Kasumi-1 (cell line): Measurements from ENCODE around the gene CNP.
A peak's percentile ranks its signal among the peaks of the same experiment; 100 is the strongest.
"Not testable (repeated sequence)": the region's sequence is repeated elsewhere in the genome, so short reads cannot be mapped to it uniquely, and the experiment has no call there.

Experiments
- DNase-seq, 2 experiments: peaks; one replicate each; lab custom pipeline; 2025; lab: John Stamatoyannopoulos, UW

CNP gene

DNA sequence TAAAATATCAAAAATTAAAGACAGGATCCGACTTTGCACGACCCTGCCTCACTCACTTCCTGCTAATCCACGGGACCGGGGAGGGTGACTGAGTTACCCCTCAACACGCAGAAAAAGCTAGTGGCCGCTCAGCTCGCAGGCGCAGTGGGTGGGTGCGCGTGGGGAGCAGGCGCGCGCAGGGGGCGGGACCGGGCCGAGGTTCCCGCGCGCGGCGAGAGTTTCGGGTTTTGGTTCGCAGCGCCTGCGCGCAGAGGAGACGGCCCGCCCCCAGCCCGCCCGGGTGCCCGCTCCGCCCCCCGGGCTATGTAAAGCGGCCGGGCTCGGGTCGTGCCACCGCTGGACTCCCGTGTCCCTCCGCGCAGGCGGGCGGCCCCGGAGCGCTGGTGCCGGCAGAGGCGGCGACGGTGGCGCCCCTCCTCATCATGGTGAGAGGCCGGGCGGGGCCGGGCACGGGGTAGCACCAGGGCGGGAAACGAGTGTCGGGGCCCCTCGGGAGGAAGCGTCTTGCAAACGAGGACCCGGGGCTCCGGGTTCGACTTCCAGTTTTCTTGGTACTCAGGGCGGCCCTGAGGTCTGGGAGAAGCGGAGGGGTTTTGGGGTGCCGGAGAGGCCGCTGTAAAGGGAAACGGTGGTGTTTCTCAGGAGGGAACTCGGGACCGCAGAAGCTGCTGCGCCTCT is at the start of gene CNP:
CNP (plus strand) TSS at position 333 of the 678 bp plus-strand sequence; CDS start at position 423, 90 bp downstream.
- DNase-seq: peak; percentile 80 to 83

DNA sequence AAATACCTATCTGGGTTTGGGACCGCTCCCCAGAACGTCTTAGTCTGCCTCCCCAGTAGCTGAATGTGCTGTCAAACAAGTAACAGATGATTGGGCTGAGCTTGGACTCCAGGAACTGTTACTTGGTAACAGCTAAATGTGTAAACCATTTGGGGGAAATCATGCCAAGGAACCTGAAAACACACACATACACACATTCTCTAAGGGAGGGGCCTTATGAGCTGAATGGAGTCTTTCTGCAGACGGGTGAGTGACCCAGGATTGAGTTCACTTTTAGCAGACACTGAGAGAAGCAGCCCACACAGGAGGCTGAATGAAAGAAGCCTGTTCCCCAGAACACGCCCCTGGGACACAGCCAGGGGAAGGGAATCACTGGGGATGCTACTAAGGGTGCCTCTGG is 49.4 kb upstream of the CNP start:
- DNase-seq: no peak

DNA sequence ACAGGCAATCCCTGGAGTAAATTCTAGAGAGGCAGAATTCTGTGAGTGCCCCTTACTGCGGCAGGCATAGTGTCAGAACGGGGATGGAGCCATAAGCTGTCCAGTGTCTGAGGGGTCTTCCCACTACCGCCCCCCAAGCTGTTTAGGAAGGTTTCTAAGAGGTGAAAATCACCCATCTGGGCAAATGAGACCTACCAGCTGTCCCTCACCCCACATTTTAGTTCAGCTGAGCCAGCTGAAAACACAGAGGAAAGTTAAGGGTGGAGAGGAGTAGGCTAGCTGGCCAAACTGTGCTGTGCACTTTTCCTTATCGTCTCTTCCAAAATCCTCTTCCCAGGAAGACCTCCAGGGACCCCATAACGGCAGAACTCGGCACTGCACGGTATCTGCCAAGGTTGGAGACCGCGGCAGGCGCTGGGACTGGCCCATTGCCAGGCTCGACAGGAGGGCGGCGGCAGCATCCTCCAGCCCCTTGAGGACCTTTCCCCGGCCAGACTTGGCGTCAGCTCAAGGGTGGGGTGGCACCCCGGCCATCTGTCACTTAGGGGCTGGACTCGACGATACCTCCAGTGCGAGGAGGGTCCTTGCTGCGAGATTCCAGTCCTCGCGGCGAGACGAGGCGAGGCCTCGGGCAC is 48.8 kb upstream of the CNP start:
- peak in 1 of 2 experiments; percentile 20 for DNase-seq

GRCh38 chr17:41918314-41919164 is 48.1 kb upstream of the CNP start, which contains the start of gene ACLY:
TSS of gene ACLY (minus strand) at chr17:41918951. CDS start at chr17:41913873, 5,078 bp downstream.
- DNase-seq: peak; percentile 94 to 96

- no peak for DNase-seq
Observed at GRCh38 chr17:41919165-41919817, 47.3 kb upstream of the CNP start.

- DNase-seq: no peak
Observed at GRCh38 chr17:41919840-41920579, 46.6 kb upstream of the CNP start.

GRCh38 chr17:41920580-41920955 is 46.0 kb upstream of the CNP start:
- DNase-seq: no peak

- DNase-seq: no peak
Observed at GRCh38 chr17:41925991-41926590, 40.5 kb upstream of the CNP start.

DNA sequence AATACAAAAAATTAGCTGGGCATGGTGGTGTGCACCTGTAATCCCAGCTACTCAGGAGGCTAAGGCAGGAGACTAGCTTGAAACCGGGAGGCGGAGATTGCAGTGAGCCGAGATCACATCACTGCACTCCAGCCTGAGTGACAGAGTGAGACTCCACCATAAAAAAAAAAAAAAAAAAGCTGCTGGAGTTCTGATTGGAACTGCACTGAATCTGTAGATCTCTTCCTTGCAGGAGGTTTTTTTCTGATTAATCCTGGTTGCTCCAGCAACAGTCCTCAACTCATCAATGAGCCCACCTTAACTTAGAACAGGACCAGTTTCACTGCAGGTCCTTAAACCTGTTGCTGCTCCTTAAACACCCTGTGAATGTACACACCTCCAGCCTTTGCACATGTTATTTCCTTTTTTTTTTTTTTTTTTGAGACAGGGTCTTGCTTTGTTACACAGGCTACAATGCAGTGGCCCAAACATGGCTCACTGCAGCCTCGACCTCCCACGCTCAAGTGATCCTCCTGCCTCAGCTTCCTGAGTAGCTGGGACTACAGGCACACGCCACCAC is 37.8 kb upstream of the CNP start:
- DNase-seq: no peak

DNA sequence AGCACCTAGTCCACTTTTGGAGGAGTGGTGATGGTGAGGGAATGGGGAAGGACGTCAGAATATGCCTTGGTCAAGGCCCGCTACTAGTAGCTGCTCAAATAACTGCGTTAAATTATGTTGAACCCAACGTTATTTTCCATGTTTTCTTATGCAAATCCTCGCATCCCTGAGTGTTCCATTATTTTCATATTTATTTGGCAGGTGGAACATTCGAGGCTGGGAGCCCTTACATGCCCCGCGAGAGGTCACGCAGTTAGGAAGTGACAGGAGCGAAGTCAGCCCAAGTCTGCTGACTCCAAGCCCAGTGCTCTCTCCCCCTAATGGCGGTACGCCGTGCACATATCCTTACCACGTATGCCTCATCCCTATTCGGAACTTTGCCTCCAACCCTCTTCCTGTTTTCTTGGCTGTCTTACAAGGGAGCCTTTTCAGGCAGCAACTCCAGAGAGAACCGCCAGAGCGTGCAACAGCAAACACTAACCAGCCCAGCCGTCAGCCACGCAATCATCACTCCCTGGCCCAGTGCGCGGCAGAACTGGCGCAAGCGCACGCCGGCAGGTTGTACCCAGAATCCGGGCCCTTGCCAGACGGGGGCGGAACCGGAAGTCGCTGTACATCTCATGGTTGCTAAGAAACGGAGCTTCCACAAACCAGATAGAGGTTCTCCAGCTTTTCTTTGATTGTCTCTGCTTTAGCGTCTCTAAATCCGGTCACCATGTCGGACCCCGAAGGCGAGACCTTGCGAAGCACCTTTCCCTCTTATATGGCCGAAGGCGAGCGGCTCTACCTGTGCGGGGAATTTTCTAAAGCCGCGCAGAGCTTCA is 36.4 kb upstream of the CNP start, which contains the start of gene ODAD4:
ODAD4 (plus strand) TSS at position 609 of the 824 bp plus-strand sequence; CDS start at position 716, 107 bp downstream.
- DNase-seq: peak; percentile 98

DNA sequence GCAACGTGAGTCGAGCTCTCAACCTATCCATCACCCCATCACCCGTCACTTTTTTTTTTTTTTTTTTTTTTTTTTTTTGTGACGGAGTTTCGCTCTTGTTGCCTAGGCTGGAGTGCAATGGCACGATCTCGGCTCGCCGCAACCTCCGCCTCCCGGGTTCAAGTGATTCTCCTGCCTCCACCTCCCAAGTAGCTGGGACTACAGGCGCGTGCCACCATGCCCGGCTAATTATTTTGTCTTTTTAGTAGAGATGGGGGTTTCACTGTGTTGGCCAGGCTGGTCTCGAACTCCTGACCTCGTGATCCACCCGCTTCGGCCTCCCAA is 35.8 kb upstream of the CNP start:
- DNase-seq: not testable (repeated sequence)

GRCh38 chr17:41931715-41932114 is 34.9 kb upstream of the CNP start:
- DNase-seq: not testable (repeated sequence)

DNA sequence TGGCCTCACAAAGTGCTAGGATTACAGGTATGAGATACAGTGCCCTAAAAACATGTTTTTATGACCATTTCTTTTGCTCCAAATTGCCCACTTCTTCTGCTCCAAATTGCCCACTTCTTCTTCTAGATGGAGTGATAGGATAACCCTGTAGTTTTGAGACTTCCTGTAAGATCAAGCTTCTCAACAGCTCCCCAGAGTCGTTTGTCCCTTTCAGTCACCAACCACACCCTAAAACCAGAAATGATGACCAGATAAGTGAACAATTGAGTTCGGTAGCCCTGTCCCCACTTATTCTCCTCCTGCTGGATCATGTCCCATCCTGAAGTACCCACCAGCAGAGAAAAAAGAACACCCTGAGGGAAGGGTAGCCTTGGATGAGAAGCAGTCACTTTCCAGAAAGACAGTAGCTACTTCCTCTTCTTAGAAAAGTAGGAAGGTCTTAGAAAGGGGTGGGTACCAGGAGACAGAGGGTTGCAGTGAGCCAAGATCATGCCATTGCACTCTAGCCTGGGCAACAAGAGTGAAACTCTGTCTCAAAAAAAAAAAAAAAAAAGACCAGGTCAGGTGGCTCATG is 33.7 kb upstream of the CNP start:
- DNase-seq: peak; percentile 70 to 84

- DNase-seq: no peak
Observed at GRCh38 chr17:41935641-41936040, 31.0 kb upstream of the CNP start.

DNA sequence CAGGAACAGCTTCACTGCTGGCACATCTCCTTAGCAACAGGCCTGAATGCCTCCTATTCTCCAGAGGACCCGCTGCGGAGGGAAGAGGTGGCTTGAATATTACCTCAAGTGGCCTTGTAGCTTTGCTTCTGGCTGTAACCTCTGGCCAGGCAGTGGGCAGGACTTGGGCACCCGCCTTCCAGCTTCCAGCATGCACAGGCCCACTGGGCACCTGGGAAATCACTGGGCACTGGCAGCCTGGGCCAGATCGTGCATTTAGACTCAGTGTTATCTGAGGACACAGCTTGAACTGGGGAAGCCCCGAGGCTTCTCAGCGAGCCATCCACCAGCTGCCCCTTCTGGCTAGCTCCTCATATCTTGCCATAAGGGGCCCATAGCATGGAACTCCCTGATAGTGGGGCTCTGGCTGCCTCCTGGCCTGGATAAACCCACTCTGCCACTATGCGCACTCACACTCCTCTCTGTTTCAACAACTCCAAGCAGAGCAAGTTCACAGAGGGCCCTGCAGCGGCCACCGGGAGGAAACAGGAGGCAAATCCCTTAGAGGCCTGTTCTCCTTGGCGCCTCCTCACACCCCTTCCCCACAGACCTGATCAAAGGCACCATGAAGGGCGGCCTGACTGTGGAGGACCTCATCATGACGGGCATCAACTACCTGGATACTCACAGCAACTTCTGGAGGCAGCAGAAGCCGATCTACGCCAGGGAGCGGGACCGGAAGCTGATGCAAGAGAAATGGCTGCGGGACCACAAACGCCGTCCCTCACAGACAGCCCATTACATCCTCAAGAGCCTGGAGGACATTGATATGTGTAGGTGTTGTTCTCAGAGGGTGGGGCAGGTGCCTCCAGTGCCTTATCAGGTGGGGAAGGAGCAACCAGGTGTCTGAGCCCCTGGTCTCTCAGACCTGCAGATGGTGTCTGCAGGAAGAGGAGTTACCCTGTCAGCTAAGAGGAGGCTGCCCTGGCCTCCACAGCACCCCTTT is 28.3 kb upstream of the CNP start:
- no peak for DNase-seq

DNA sequence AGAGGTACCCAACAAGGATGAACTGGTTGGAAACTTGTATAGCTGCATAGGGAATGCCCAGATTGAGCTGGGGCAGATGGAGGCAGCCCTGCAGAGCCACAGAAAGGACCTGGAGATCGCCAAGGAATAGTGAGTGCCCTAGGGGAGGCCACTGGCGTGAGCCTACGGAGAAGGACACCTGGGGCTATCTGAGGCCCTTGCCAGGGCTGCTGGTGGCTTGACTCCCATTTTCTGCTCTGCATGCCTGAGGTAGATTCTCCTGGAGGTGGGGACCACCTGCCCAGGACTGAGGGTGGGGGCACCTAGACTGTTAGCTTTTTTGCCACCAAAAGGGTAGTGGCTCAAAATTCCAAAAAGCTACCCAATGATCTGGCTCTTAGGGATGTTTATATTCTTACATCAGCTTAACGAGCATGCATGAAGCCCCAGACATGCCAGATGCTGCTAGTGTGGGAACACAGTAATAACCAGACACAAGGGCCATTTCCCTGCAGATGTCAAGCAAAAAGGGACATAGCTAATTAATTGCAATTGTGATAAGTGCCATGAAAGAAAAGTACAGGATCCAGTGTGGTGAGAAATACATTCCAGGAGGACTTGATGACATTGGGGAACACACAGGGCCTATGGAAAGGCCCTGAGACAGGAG is 27.4 kb upstream of the CNP start:
- no peak for DNase-seq

GRCh38 chr17:41939693-41940090 is 26.9 kb upstream of the CNP start:
- no peak for DNase-seq

DNA sequence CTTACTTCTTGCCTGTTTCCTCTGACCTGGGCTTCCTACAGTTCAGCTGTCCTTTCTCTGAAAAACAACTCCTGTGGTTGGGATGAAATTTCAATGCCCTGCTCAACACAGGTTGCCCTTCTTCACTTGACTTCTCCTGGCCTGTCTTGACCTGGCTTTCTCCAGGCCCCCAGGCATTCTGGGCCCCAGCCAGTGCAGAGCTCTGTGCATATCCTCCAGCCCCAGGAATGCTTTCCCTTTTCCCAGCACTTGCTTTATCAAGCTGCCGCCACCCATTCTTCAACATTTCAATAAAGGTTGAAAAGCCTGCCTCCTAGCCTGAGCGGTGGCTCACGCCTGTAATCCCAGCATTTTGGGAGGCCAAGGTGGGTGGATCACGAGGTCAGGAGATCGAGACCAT is 25.4 kb upstream of the CNP start:
- DNase-seq: no peak
